H9 (cell line): ENCODE measurements around the gene BACH2. TPM values are rescaled to one million over a fixed set of nuclear protein-coding genes. Genes with fewer than 3 reads are reported as not detected.

ENCODE experiments used
- DNase-seq: peaks from one replicate; pipeline ENCODE4 v3.0.0-alpha.2; 2017
- H2AFZ ChIP-seq: one replicate; pipeline ENCODE4 v1.6.1; 2013; ENCODE audit warnings: mild to moderate bottlenecking, low read length, control low read depth, moderate library complexity
- H2AK5ac ChIP-seq: 2 replicates; pipeline ENCODE4 v1.6.1; 2013; ENCODE audit warnings: low read length, control low read depth, mixed read lengths; ENCODE audit not compliant: insufficient read length
- H2BK120ac ChIP-seq: one replicate; pipeline ENCODE4 v1.6.1; 2013; ENCODE audit warnings: low read depth, mild to moderate bottlenecking, low read length, control low read depth, inconsistent platforms; ENCODE audit not compliant: poor library complexity, severe bottlenecking
- H2BK12ac ChIP-seq: 2 replicates; pipeline ENCODE4 v1.6.1; 2013; ENCODE audit warnings: low read length, control low read depth, mixed read lengths, low read depth; ENCODE audit not compliant: insufficient read length
- H2BK15ac ChIP-seq: 2 replicates; pipeline ENCODE4 v1.6.1; 2013; ENCODE audit warnings: low read depth, low read length, control low read depth
- H2BK20ac ChIP-seq: one replicate; pipeline ENCODE4 v1.6.1; 2013; ENCODE audit warnings: low read depth, mild to moderate bottlenecking, low read length, control low read depth, inconsistent platforms; ENCODE audit not compliant: poor library complexity, severe bottlenecking
- H2BK5ac ChIP-seq: 2 replicates; pipeline ENCODE4 v1.6.1; 2013; ENCODE audit warnings: low read length, control low read depth, mixed read lengths; ENCODE audit not compliant: insufficient read length
- H3K14ac ChIP-seq: 2 replicates; pipeline ENCODE4 v1.6.1; 2013; ENCODE audit warnings: low read length, control low read depth; ENCODE audit not compliant: insufficient read depth
- H3K18ac ChIP-seq: 2 replicates; pipeline ENCODE4 v1.6.1; 2013; ENCODE audit warnings: low read depth, mild to moderate bottlenecking, mixed read lengths, low read length, control low read depth; ENCODE audit not compliant: insufficient read length
- H3K23ac ChIP-seq: 2 replicates; pipeline ENCODE4 v1.6.1; 2013; ENCODE audit warnings: low read length, control low read depth, mixed read lengths, low read depth; ENCODE audit not compliant: insufficient read length
- H3K23me2 ChIP-seq: 2 replicates; pipeline ENCODE4 v1.6.1; 2013; ENCODE audit warnings: low read depth, mild to moderate bottlenecking, mixed read lengths, low read length, control low read depth; ENCODE audit not compliant: insufficient read length, poor library complexity, severe bottlenecking
- H3K27ac ChIP-seq: 2 replicates; pipeline ENCODE4 v1.5.1; 2013; ENCODE audit warnings: low read length, control low read depth, mixed read lengths, low read depth; ENCODE audit not compliant: insufficient read length
- H3K27me3 ChIP-seq: 2 replicates; pipeline ENCODE4 v1.6.1; 2013; ENCODE audit warnings: low read length, control low read depth, inconsistent platforms; ENCODE audit not compliant: insufficient read depth
- H3K4ac ChIP-seq: 2 replicates; pipeline ENCODE4 v1.6.1; 2013; ENCODE audit warnings: low read depth, mild to moderate bottlenecking, control low read depth, inconsistent platforms, low read length, moderate library complexity
- H3K4me1 ChIP-seq: 2 replicates; pipeline ENCODE4 v1.6.1; 2013; ENCODE audit warnings: low read length, control low read depth, inconsistent platforms; ENCODE audit not compliant: insufficient read depth
- H3K4me2 ChIP-seq: 2 replicates; pipeline ENCODE4 v1.6.1; 2013; ENCODE audit warnings: low read length, control low read depth, mixed read lengths; ENCODE audit not compliant: insufficient read length, insufficient read depth
- H3K56ac ChIP-seq: 2 replicates; pipeline ENCODE4 v1.6.1; 2013; ENCODE audit warnings: low read depth, mild to moderate bottlenecking, mixed read lengths, low read length, control low read depth; ENCODE audit not compliant: insufficient read length
- H3K79me1 ChIP-seq: 2 replicates; pipeline ENCODE4 v1.6.1; 2013; ENCODE audit warnings: low read depth, mild to moderate bottlenecking, moderate library complexity, low read length, control low read depth, inconsistent platforms; ENCODE audit not compliant: insufficient read depth, poor library complexity, severe bottlenecking
- H3K79me2 ChIP-seq: 2 replicates; pipeline ENCODE4 v1.6.1; 2013; ENCODE audit warnings: low read length, control low read depth, inconsistent platforms; ENCODE audit not compliant: insufficient read depth
- H3K9ac ChIP-seq: 2 replicates; pipeline ENCODE4 v1.6.1; 2013; ENCODE audit warnings: low read length, control low read depth, mixed read lengths; ENCODE audit not compliant: insufficient read length; ENCODE audit errors: extremely low read depth
- H3K9me3 ChIP-seq: one replicate; pipeline ENCODE4 v1.6.1; 2013; ENCODE audit warnings: low read depth, low read length, inconsistent platforms; ENCODE audit not compliant: control insufficient read depth
- H3T11ph ChIP-seq: one replicate; pipeline ENCODE4 v1.6.1; 2013; ENCODE audit warnings: mild to moderate bottlenecking, low read length, control low read depth, inconsistent platforms
- H4K20me1 ChIP-seq: one replicate; pipeline ENCODE4 v1.6.1; 2013; ENCODE audit not compliant: control insufficient read depth, insufficient read length, insufficient read depth
- H4K5ac ChIP-seq: 2 replicates; pipeline ENCODE4 v1.6.1; 2013; ENCODE audit warnings: low read depth, mild to moderate bottlenecking, mixed read lengths, low read length, control low read depth; ENCODE audit not compliant: insufficient read length
- H4K8ac ChIP-seq: replicated peaks from 2 replicates; pipeline ENCODE4 v1.6.1; 2013; ENCODE audit warnings: low read length, control low read depth, mixed read lengths, low read depth; ENCODE audit not compliant: insufficient read length
- H4K91ac ChIP-seq: 2 replicates; pipeline ENCODE4 v1.6.1; 2013; ENCODE audit warnings: low read depth, mild to moderate bottlenecking, moderate library complexity, mixed read lengths, low read length, control low read depth; ENCODE audit not compliant: insufficient read length
- H3K27ac Mint-ChIP-seq, 3 experiments: 2 replicates in 2 of 3; 3 replicates in 1 of 3; pipeline ENCODE4 v1.8.0; 2020 to 2021; ENCODE audit warnings: mixed read lengths in 3 of 3, mild to moderate bottlenecking in 1 of 3, moderate library complexity in 1 of 3
- H3K27me3 Mint-ChIP-seq: 2 replicates; pipeline ENCODE4 v1.8.0; 2021; ENCODE audit warnings: low read depth, mild to moderate bottlenecking, moderate library complexity, mixed read lengths
- H3K36me3 Mint-ChIP-seq, 3 experiments: 2 replicates in 2 of 3; 3 replicates in 1 of 3; pipeline ENCODE4 v1.8.0; 2020 to 2021; ENCODE audit warnings: low read depth in 3 of 3, mixed read lengths in 3 of 3; ENCODE audit not compliant: insufficient read depth in 1 of 3
- H3K4me1 Mint-ChIP-seq, 2 experiments: 2 replicates each; pipeline ENCODE4 v1.8.0; 2020; ENCODE audit warnings: mixed read lengths in 2 of 2
- H3K4me3 Mint-ChIP-seq, 2 experiments: 2 replicates in 1 of 2; 3 replicates in 1 of 2; pipeline ENCODE4 v1.8.0; 2020 to 2021; ENCODE audit warnings: mild to moderate bottlenecking in 2 of 2, mixed read lengths in 2 of 2, moderate library complexity in 1 of 2
- H3K9me3 Mint-ChIP-seq, 2 experiments: 2 replicates in 1 of 2; 3 replicates in 1 of 2; pipeline ENCODE4 v1.8.0; 2020; ENCODE audit warnings: mild to moderate bottlenecking in 2 of 2, mixed read lengths in 2 of 2, moderate library complexity in 1 of 2
- CTCF ChIP-seq: fragments of 200-600 bp; sonication (generic); conservative IDR thresholded peaks from 3 replicates; pipeline ENCODE4 v1.8.0; 2021; ENCODE audit warnings: antibody characterized with exemption, mild to moderate bottlenecking
- WGBS: extraction: QIAGEN DNeasy Blood & Tissue Kit; methylation state at CpG from one replicate; pipeline ENCODE4 v1.1.7; 2013; ENCODE audit warnings: missing lambda C conversion rate, low lambda C conversion rate, mixed read lengths; ENCODE audit not compliant: insufficient read length; ENCODE audit errors: extremely low coverage; 5-methylcytosine and 5-hydroxymethylcytosine counted together
- total RNA-seq: library from RNA; stranded (reverse); gene quantifications from 2 replicates; pipeline ENCODE4 v1.2.1, GENCODE V29; 2021

Gene BACH2
- total RNA-seq, 1 experiment from 2014 or later, result 2.0 TPM

- Histone ChIP-seq H4K5ac (no peak overlapping the region), H3K4ac (no peak overlapping the region), H4K91ac (no peak overlapping the region), H2BK12ac (no peak overlapping the region), H3K27me3 (no peaks in the 10 kb centered on the region), H4K20me1 (no peaks in the 10 kb centered on the region), H3K23ac (no peak overlapping the region), H2BK120ac (no peak overlapping the region), H2BK15ac (no peak overlapping the region), H3K9me3 (no peaks in the 10 kb centered on the region), H3K9ac (no peak overlapping the region), H3K14ac (no peak overlapping the region), H2BK20ac (no peak overlapping the region), H3T11ph (no peak overlapping the region), H3K27ac (no peak overlapping the region), H4K8ac (no peak overlapping the region), H3K79me2 (no peaks in the 10 kb centered on the region), H3K56ac (no peak overlapping the region), H3K79me1 (no peaks in the 10 kb centered on the region), H2BK5ac (no peak overlapping the region), H2AK5ac (no peak overlapping the region), H3K23me2 (no peaks in the 10 kb centered on the region), H2AFZ (no peak overlapping the region), H3K4me1 (no peaks in the 10 kb centered on the region), H3K18ac (no peak overlapping the region), H3K4me2 (no peak overlapping the region)
- Mint-ChIP-seq H3K36me3 (no peaks in the 10 kb centered on the region), H3K4me1 (peaks cover 4 to 6% of the 10 kb centered on the region in 2 experiments; a peak in 2 of 4 replicates), H3K27me3 (no peaks in the 10 kb centered on the region), H3K4me3 (no peak overlapping the region), H3K9me3 (no peaks in the 10 kb centered on the region), H3K27ac (no peak overlapping the region)
- DNase-seq, result no peak
- no CpG with 5 or more reads among the region's 7 CpGs for WGBS
- TF ChIP-seq CTCF, result no peak
Measured at GRCh38 chr6:89970072-89970471, 326.6 kb downstream of the BACH2 start.
